ENCODE results near the gene BLOC1S4.
A peak's percentile ranks its signal among the peaks of the same experiment; 100 is the strongest.

The BLOC1S4 gene

DNA sequence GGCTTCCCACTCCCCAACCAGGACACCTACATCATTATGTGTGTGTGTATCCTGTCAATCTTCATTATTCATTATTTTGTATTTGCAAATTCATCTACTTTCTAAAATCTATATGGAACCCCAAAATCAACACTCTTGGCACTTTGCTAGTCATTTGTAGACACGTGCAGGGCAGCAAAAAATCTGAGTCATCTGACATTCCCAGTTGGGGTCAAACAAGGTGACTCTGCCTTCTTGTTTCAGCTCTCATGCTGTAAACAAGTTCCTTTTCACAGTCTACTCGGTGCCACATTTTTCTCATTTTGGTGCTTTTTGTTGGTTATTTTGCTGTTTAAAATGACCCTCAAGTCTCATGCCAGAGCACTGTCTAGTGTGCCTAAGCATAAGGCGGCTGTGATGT, 12.2 kb upstream of the BLOC1S4 start:
- TF ChIP-seq, protein P1, sequence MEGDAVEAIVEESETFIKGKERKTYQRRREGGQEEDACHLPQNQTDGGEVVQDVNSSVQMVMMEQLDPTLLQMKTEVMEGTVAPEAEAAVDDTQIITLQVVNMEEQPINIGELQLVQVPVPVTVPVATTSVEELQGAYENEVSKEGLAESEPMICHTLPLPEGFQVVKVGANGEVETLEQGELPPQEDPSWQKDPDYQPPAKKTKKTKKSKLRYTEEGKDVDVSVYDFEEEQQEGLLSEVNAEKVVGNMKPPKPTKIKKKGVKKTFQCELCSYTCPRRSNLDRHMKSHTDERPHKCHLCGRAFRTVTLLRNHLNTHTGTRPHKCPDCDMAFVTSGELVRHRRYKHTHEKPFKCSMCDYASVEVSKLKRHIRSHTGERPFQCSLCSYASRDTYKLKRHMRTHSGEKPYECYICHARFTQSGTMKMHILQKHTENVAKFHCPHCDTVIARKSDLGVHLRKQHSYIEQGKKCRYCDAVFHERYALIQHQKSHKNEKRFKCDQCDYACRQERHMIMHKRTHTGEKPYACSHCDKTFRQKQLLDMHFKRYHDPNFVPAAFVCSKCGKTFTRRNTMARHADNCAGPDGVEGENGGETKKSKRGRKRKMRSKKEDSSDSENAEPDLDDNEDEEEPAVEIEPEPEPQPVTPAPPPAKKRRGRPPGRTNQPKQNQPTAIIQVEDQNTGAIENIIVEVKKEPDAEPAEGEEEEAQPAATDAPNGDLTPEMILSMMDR (conservative IDR thresholded peaks at IDR 0.05; ENCODE audit: low read length), result no peak
- TF ChIP-seq EZH2phosphoT487 (IDR thresholded peaks at IDR 0.05; ENCODE audit: borderline replicate concordance), result no peak
- Histone ChIP-seq H3K4me1 (ENCODE audit: insufficient read depth, low read length, poor library complexity, severe bottlenecking) (peaks cover 49% of the 10 kb centered on the region), H3K9me3 (ENCODE audit: insufficient read depth, low read depth, low read length) (no peaks in the 10 kb centered on the region), H3K9me2 (replicated peaks; ENCODE audit: low read depth, low read length) (no peaks in the 10 kb centered on the region), H4K20me1 (ENCODE audit: insufficient read depth, low read length, poor library complexity, severe bottlenecking) (peaks cover 45% of the 10 kb centered on the region), H3K9ac (ENCODE audit: low read depth, low read length, poor library complexity, severe bottlenecking) (no peak overlapping the region), H2AFZ (ENCODE audit: low read length) (no peak overlapping the region), H3K79me2 (ENCODE audit: insufficient read depth, low read length) (peaks cover 81% of the 10 kb centered on the region), H3F3A (ENCODE audit: low read depth) (no peaks in the 10 kb centered on the region), H3K4me2 (ENCODE audit: low read depth, low read length, poor library complexity, severe bottlenecking) (peak overlapping the region; percentile 99), H3K27me3 (ENCODE audit: insufficient read depth, low read length, poor library complexity, severe bottlenecking) (no peaks in the 10 kb centered on the region), H3K4me3 (ENCODE audit: low read length, poor library complexity, severe bottlenecking) (no peak overlapping the region), H3K36me3 (ENCODE audit: insufficient read depth, low read length) (peaks cover 14% of the 10 kb centered on the region; the same call in 1 of the 2 replicates)

DNA sequence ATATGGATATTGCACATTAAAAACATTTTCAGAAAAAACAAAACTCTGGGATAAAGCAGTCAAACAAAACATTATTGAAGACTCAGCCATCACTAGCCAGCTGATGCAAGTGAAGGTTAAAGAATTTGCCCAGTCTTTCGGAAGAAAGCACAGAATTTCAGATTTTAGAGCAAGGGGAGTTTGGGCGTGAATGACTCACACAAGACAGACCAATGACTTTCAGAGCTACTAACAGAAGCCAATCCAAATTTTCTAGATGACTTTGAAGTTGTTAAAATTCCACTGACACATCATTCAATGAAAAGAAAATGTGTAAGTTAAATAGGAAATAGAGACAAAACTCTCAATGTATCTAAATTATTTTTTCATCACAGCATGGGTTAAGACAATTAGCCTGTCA, 10.3 kb upstream of the BLOC1S4 start:
- Histone ChIP-seq H3K9me2 (replicated peaks; ENCODE audit: low read depth, low read length) (no peaks in the 10 kb centered on the region), H3K4me1 (ENCODE audit: insufficient read depth, low read length, poor library complexity, severe bottlenecking) (peaks cover 54% of the 10 kb centered on the region), H3K9me3 (ENCODE audit: insufficient read depth, low read depth, low read length) (no peaks in the 10 kb centered on the region), H3K4me3 (ENCODE audit: low read length, poor library complexity, severe bottlenecking) (peak overlapping the region; percentile 96), H2AFZ (ENCODE audit: low read length) (no peak overlapping the region), H3K4me2 (ENCODE audit: low read depth, low read length, poor library complexity, severe bottlenecking) (peak overlapping the region; percentile 99), H4K20me1 (ENCODE audit: insufficient read depth, low read length, poor library complexity, severe bottlenecking) (peaks cover 50% of the 10 kb centered on the region), H3K27me3 (ENCODE audit: insufficient read depth, low read length, poor library complexity, severe bottlenecking) (no peaks in the 10 kb centered on the region), H3K79me2 (ENCODE audit: insufficient read depth, low read length) (peaks cover 81% of the 10 kb centered on the region), H3K9ac (ENCODE audit: low read depth, low read length, poor library complexity, severe bottlenecking) (peak overlapping the region; percentile 92), H3F3A (ENCODE audit: low read depth) (no peaks in the 10 kb centered on the region), H3K36me3 (ENCODE audit: insufficient read depth, low read length) (peaks cover 10% of the 10 kb centered on the region; the same call in 1 of the 2 replicates)
- no peak for TF ChIP-seq EZH2phosphoT487 (IDR thresholded peaks at IDR 0.05; ENCODE audit: borderline replicate concordance)
- TF ChIP-seq, protein P1 (conservative IDR thresholded peaks at IDR 0.05; ENCODE audit: low read length), result no peak

DNA sequence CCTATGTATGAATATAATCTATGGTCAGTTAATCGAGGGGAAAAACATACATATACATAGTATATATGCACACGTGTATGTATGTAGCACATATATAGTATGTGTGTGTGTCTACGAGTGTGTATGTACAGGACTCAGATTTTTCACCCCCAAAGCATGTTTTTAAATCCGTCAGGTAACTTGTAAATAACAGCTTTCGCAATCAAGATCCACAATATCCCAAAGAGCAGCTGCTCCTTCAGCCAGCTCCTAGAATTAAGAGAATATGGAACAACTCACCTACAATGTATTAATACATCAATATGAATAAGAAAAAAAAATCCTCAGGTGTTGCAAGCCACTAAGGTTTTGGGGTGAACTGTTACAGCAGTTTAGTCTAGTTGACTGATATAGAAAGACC, 9.8 kb upstream of the BLOC1S4 start:
- Histone ChIP-seq H3K27me3 (ENCODE audit: insufficient read depth, low read length, poor library complexity, severe bottlenecking) (no peaks in the 10 kb centered on the region), H3K9me2 (replicated peaks; ENCODE audit: low read depth, low read length) (no peaks in the 10 kb centered on the region), H2AFZ (ENCODE audit: low read length) (no peak overlapping the region), H4K20me1 (ENCODE audit: insufficient read depth, low read length, poor library complexity, severe bottlenecking) (peaks cover 50% of the 10 kb centered on the region), H3K9me3 (ENCODE audit: insufficient read depth, low read depth, low read length) (no peaks in the 10 kb centered on the region), H3K4me1 (ENCODE audit: insufficient read depth, low read length, poor library complexity, severe bottlenecking) (peaks cover 56% of the 10 kb centered on the region), H3K36me3 (ENCODE audit: insufficient read depth, low read length) (peaks cover 9% of the 10 kb centered on the region; the same call in 1 of the 2 replicates), H3K4me3 (ENCODE audit: low read length, poor library complexity, severe bottlenecking) (peak overlapping the region; percentile 96), H3K9ac (ENCODE audit: low read depth, low read length, poor library complexity, severe bottlenecking) (peak overlapping the region; percentile 92), H3K4me2 (ENCODE audit: low read depth, low read length, poor library complexity, severe bottlenecking) (peak overlapping the region; percentile 99), H3K79me2 (ENCODE audit: insufficient read depth, low read length) (peaks cover 79% of the 10 kb centered on the region), H3F3A (ENCODE audit: low read depth) (no peaks in the 10 kb centered on the region)
- TF ChIP-seq, protein P1 (conservative IDR thresholded peaks at IDR 0.05; ENCODE audit: low read length), result no peak
- TF ChIP-seq EZH2phosphoT487 (IDR thresholded peaks at IDR 0.05; ENCODE audit: borderline replicate concordance), result no peak

Data from Loucy (cell line).